ENCODE data around the gene NPS.

DNA sequence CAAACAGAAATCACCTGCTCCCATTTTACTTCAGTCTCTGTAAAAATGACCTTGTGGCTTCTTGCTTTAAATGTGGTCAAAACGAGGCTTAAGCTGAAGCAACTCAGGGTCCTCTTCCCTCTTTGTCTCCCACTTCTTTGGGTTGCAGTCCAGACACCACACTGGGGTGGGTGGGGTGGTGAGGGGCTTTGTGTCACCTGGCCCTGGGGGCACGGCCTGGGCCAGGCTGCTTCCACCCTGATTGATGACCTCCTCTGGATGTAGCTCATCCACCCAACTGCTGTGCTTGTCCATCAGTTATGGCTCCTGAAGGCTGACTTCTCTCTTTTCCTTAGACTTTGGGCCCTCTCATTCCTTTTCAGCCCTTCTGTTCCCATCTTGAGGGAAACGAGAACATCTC lies 26.8 kb upstream of the NPS start:
- TF ChIP-seq, protein P1, sequence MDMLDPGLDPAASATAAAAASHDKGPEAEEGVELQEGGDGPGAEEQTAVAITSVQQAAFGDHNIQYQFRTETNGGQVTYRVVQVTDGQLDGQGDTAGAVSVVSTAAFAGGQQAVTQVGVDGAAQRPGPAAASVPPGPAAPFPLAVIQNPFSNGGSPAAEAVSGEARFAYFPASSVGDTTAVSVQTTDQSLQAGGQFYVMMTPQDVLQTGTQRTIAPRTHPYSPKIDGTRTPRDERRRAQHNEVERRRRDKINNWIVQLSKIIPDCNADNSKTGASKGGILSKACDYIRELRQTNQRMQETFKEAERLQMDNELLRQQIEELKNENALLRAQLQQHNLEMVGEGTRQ (IDR thresholded peaks at IDR 0.05): no peak
- TF ChIP-seq, protein P2, sequence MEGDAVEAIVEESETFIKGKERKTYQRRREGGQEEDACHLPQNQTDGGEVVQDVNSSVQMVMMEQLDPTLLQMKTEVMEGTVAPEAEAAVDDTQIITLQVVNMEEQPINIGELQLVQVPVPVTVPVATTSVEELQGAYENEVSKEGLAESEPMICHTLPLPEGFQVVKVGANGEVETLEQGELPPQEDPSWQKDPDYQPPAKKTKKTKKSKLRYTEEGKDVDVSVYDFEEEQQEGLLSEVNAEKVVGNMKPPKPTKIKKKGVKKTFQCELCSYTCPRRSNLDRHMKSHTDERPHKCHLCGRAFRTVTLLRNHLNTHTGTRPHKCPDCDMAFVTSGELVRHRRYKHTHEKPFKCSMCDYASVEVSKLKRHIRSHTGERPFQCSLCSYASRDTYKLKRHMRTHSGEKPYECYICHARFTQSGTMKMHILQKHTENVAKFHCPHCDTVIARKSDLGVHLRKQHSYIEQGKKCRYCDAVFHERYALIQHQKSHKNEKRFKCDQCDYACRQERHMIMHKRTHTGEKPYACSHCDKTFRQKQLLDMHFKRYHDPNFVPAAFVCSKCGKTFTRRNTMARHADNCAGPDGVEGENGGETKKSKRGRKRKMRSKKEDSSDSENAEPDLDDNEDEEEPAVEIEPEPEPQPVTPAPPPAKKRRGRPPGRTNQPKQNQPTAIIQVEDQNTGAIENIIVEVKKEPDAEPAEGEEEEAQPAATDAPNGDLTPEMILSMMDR (IDR thresholded peaks at IDR 0.05): no peak
- no peak for TF ChIP-seq POLR2A (IDR thresholded peaks at IDR 0.05; ENCODE audit: low read length)
- TF ChIP-seq RFX5 (IDR thresholded peaks at IDR 0.05): no peak
- no peak for TF ChIP-seq GATA3 (IDR thresholded peaks at IDR 0.05; ENCODE audit: borderline replicate concordance)
- TF ChIP-seq ZFP36 (IDR thresholded peaks at IDR 0.05; ENCODE audit: borderline replicate concordance, partially characterized antibody): no peak
- no peak for TF ChIP-seq EP300 (IDR thresholded peaks at IDR 0.05)
- no peak for TF ChIP-seq POLR2AphosphoS2 (conservative IDR thresholded peaks at IDR 0.05; ENCODE audit: low read length)
- TF ChIP-seq JUN (IDR thresholded peaks at IDR 0.05): no peak

All from A549 (cell line).